HK-2 (cell line): ENCODE data around the gene PLCG1.
"Not testable (repeated sequence)": the region's sequence is repeated elsewhere in the genome, so short reads cannot be mapped to it uniquely, and the experiment has no call there.

Source experiments
- DNase-seq: peaks from one replicate; pipeline ENCODE4 v3.0.0-alpha.2; 2018; ENCODE audit not compliant: unreplicated experiment

Gene PLCG1

DNA sequence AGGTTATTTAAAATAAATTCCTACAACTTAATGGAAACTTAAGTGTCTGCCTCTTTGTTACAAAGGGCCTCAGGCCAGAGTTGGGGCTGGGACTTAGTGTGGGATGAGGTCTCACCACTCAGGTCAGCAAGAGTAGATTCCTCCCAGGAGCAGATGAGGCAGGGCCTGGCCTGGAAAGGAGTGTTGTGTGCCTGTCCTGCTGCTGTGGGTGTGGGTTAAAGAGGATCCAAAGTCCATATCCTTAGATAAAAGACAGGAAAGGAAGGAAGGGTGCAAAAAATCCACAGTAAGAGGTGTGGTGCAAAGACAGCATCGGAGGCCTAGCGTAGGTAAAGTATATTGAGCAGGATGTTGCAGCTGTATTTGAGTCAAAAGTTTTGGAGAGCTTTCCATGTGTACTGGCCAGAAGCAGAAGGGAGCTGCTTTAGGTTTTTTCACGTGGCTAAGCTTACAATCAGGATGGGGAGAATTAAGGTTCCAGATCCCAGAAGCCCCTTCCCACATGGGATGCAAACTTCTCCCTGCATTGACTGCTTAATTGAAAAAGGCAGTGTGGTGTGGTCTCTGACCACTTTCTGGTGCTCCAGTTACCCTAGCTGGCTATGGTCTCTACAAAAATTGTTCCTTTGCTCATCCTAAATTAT, 12.8 kb upstream of the PLCG1 start:
- no peak for DNase-seq

DNA sequence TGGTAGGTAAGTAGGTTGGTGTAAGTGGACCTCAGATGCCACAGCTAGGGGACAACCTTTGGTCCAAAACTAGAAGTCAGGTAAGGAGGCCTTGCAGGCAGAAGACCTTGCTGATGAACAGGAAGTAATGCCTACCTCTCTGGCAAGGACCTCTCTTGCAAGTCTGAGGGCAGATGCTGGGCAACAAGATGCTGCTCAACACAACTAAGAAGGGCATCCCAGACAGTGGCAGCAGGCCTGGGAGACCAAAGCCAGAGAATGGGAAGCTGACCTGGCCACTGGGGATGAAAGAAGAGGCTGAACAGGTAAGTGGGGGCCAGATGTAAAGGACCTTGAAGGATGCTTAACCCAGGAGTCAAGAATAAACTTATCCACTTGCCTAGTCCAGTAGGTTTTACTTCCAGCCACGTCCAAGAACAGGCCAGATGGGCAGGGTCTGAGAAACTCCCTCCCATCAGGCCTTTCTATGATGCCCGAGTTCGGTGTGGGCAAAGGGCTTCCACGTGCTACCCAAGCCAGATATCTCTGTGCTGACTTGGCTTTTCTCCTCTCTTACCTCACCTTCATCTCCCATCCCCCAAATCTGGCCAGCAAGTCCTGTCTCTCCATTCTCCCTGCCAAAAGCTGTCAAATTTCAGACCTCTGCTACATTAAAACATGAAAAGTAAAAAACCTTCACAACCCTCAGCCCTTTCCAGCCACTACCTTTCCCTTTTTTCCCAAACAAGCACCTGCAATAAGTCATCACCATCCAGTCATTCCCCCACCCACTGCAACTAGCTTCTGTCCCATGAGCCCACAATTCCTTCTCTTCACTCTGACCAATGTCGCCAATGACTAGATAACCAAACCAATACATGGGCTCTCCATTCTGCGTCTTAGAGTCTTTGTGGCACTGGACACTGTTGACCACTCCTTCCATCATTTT, 11.5 kb upstream of the PLCG1 start:
- DNase-seq: no peak

DNA sequence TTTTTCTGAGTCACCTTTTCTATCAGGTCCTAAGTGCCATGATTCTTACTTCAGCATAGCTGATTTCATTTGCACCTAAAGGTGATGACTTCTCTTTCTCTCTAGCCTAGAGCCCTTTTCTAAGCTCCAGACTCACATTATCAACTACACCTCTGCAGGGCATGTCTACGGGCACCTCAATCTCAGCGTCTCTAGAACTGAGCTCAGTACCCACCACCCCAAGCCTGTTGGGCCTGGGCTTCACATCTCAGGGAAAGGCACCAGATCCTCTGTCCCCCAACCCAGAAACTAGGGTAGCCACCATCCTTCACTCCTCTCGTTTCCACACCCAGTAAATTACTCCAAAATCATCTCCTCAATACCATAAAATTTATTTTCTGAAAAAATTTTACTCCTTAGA, 10.6 kb upstream of the PLCG1 start:
- no peak for DNase-seq

DNA sequence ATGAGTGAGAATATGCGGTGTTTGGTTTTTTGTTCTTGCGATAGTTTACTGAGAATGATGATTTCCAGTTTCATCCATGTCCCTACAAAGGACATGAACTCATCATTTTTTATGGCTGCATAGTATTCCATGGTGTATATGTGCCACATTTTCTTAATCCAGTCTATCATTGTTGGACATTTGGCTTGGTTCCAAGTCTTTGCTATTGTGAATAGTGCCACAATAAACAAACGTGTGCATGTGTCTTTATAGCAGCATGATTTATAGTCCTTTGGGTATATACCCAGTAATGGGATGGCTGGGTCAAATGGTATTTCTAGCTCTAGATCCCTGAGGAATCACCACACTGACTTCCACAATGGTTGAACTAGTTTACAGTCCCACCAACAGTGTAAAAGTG, 9.0 kb upstream of the PLCG1 start:
- DNase-seq: not testable (repeated sequence)

DNA sequence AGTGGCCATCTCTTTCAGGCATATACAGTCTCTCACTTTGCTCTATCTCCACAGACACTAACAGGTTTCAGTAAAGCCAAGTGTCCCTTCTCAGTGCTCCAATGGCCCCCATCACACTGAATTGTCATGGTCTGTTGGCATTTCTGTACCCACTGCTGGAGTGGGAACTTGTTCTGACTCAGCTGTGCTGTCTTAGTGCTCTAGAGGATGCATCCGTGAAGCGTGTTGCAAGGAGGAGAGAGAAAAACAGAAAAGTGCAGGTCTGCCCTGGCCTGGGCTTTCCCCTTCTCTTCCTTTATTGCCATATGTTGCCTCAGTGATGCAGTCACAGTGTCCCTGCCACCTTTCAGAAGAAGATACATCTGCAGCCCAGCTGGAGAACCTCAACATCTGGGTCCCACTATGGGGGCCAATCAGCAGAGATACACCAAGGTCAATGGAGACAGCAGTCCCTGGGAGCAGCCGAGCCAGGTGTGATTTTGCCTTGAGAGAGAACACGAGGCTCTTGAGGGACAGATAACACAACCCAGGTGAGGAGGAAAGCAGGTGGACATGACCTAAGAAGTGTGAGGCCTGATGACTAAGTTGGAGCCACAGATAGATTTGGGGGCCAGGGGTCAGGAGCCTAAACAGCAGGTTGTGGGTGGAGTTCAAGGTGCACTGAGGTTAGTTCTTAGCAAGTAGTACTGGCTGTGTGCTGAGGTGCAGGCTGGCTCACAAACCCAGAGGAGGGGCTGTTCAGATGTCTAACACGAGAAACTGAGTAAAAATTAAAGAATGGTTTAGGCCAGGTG, 5.6 kb upstream of the PLCG1 start:
- DNase-seq: no peak

DNA sequence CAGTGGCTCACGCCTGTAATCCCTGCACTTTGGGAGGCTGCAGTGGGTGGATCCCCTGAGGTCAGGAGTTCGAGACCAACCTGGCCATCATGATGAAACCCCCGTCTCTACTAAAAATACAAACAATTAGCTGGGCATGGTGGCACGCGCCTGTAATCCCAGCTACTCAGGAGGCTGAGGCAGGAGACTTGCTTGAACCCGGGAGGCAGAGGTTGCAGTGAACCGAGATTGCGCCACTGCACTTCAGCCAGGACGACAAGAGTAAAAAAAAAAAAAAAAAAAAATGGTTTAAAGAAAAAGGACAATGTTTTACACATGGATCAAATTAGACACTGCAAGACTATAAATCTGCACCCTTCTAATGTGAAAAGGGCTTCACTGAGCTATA, 5.0 kb upstream of the PLCG1 start:
- DNase-seq: not testable (repeated sequence)

DNA sequence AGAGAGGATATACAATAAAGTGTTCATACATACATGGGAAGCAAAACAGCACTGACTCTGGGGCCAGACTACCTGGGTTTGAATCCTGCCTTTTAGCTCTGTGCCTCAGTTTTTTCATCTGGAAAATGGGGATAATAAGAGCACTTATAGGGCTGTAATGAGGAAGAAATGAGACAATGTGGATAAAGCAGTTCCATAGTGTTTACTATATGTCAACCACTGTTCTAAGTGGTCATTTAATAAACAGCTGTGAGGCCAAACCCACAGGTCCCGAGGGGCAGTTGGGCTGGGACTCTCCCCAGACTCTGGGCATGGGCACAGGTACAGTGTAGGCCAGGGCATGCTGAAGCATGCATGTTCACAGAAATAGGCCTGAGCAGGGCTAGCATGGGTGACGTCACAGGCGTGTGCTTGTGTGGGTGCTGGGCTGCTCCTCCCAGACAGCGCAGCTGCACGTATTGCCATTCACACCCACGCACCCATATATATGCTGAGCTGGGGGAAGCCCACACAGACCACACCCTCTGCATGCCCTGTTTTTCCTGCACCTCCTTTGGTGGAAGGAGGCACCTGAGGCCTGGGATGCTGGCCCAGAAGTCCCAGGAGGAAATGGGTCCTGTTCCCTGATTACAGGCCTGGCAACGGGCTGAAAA, 3.5 kb upstream of the PLCG1 start:
- no peak for DNase-seq

DNA sequence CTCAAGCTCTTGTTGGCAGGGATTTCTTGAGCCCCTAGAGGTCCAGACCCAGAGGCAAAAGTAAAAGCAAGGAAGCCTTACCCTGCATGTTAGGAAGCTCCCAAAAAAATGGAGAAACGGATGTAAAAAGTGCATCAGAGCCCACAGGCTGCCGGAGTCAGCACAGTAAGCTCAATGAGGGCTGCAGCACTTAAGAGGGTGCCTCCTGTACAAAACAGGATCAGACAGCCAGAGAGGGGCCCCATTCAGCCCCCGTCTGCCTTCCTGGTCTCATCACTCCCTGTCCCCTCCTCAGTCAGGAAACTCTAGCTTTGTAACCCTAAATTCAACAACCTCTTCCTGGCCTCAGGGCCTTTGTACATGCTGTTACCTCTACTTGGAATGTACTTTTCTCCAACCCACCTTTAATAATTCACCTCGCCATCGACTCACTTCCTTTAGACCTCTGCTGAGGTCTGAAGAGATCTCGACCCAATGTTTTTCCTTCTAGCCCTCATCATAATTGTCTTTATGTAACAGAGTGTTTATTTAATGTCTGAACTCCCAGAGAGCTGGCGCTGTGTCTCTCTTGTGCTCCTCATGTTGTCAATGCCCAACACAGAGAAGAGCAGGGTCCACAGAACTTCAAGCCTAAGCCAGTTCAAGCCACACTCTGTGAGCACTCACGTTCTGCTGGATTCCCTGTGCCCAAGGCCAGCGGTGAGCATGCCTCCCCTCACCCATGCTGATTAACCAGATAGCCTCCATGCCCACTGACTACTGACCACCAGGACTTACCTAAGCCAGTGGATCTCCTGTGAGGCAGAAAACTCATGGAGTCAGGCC, 2.8 kb upstream of the PLCG1 start:
- DNase-seq: no peak

DNA sequence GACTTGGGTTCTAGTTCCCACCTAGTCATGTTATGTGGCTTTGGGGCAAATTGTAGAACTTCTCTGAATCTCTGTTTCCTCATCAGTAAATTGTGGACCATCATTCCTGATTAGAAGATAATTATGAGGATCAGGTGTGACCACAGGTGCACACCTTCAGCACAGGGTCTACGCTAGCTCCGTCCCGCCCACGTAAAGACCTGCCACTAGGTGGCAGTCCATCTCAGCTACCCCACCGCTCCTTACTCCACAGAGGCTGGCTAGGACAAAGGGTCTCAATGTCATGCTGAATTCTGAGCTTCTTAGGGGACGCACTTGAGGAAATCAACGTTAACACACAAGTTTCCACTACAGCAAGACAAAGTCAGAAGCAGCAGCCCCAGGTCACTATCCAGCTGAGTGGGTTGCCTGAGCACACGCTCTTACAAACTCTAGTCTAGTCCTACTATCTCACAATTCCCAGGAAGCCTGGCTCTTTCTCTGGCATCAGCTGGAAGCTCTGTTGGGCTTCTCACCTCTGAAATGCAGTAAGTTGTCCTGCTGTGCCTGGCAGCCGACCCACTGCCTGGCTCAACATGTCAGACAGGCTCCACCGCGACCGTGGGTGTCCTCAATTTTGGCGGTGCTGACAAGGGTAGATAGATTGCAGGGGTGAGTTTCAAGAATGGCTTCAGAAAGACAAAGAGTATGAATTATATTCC, 2.0 kb upstream of the PLCG1 start:
- peak; percentile 55 for DNase-seq

DNA sequence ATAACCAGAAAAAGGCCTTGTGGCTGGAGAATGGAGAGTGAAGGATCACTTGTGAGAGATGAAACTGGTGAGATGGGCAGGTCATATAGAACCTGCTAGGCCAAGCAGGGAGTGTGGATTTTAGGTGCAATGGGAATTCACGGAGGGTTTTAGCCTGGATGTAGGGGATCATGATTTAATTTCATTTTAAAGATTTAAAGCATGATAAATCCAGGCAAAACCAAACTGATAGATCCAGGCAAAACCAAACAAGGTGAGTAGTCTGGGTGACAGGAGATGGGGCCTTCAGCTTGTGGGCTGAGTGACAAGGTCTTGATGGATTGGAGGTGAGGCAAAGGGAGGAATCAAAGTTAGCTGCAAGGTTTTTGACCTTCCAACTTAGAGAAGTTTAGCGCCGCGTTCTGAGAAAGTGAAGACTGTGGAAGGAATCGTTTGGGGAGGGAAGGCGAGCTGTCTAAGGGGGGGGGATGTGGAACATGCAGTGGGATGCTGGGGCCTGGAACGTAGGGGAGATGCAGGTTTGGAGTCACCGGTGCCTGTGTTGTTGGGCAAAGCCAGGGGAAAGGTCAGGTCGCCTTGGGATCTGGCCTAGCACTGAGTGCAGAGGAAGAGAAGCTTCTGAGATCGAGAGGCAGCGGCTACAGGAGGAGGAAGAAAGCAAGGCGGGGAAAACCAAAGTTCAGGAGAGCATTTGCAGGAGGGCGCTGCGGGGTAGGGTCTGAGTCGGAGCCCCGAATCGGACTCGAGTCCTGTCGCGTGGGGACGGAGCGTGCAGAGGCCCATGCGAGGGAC, 1.3 kb upstream of the PLCG1 start:
- no peak for DNase-seq

DNA sequence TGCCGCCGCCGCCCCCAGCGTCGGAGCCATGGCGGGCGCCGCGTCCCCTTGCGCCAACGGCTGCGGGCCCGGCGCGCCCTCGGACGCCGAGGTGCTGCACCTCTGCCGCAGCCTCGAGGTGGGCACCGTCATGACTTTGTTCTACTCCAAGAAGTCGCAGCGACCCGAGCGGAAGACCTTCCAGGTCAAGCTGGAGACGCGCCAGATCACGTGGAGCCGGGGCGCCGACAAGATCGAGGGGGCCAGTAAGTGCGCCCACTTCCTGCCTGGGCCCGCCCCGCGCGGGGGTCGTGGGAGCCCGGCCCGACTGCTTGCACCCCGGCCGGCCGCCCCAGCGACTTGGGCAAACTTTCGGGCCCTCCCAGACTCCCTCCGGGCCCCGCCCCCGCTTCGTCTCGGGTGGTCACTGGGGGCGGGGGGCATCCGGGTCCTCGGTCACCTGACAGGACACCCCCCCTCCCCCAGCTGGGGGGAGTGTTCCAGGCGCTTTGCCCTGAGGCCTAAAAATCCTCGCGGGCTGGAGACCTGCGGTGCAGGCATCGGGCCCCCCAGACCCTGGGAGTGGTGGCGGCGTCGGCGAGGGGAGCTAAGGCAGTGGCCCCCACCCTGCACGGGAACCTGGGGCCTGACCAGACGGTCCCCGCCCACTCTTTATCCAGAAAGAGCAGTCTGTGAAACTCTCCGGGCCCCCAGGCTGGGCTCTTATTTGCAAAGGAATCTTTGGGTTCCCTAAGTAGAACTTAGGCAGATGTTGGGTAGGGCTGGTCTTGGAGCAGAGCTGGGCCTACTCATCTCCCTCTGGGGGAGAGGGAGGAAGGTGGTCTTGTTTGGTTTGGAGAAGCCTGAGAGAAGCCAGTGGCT, 501 bp downstream of the PLCG1 start:
- DNase-seq: no peak

DNA sequence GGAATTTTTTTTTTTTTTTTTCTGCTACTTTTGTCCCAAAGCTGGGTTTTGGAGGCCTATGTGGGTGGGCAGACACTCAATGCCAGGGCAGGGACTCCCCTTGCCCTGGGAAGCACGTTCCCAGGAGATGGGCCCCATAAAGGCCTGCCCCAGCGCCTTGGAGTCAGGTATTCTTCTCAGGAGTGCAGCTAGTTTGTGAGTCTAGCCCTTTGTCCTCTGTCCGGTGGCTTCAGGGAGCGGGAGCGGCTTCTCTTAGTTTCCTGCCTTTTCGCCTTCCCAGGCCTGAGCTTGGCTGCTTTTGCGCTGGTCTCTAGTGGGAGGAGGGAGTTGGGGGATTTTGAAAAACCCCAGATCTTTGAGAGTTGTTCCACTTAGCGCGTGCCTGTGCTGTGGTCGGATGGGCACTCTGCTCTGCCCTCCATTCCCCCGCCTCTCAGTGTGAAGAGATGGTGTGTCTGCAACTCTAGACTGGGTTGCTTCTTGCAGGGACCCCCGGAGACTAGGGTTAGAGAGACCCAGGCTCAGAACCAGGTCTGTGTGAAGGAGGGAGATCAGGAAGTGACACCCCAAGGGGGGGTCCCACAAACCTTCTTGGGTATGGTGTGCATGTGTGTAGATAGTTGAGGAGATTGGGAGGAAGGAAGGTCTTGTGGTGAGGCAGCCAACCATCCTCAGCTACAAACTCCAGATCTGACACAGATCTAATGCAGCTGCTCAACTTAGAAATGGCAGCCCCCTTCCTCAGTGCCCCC, 1.3 kb downstream of the PLCG1 start:
- no peak for DNase-seq

DNA sequence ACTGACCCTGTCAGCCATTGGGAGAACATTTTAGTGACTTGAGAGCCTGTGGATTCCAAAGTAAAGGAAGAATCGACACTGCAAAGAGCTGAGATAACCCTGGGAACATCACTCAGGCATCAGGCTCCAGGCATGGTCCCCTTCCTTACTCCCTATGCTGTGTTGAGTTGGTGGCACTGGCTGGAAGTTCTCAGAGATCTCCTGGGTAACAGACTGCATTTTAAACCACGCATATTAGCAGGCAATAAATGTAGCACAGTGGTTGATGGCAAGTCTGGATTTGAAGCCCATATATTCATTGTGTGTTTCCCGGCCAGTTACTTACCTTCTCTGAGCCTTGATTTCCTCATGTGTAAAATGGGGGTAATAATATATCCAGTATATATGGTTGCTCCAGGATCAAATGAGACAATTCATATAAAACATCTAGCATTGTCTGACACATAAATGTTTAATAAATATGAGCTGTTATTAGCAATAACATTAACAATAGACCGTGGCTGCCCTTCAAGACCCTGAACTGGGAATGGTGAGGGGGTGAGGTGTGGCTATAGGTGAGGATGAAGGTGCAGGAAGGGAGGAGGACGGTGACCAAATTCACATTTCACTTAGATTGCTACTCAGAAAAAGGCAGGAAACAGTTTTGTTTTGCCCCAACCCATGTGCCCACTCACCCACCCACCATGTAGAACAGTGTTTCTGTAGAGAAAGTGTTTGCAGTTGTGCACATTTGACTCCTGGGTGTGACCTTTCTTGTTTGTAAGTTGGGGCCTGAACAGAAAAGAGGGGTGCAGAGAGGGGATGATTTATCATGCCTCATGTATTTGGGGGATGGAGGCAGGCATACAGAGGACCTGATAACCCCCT, 2.1 kb downstream of the PLCG1 start:
- no peak for DNase-seq

DNA sequence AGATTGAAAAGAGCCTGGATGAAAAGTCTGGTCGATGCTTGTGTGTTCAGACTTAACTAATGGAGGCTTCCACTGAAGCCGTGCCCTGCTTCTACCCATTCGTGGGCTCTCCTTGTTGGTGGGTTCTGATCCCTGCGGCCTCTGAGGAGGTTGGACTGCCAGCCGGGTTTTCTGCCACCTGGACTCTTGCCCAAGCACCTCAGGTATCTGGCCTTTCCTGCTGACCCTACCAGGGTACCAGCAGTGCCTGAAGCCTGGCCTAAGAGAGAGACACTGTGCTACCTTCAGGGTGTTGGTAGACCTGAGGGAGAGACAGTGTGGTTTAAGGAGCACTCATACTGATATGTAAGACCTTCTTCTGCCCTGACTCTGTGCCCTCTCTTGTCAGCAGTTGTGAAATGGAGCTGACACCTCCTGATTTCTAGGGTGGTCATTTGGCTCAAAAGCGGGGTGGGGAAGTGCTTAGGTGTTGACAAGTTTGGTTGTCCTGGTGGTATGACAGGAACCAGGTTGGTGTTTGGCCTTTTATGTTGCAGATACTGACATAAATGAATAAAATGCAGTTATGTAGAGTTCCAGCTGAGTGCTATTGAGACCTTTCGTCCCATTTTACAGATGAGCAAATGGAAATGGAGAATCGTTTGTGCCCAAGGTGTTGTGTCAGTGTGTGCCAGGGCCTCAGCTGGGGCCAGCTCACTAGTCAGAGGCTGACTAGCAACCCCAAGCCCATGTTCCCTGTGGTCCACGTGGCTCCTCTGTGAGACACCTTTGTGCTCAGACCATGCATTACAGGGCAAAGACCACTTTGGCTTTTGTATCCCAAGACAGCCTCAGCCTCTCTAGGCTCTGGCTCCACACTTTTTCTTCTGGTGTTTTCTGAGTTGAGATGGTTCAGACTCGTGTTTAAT, 3.1 kb downstream of the PLCG1 start:
- no peak for DNase-seq

DNA sequence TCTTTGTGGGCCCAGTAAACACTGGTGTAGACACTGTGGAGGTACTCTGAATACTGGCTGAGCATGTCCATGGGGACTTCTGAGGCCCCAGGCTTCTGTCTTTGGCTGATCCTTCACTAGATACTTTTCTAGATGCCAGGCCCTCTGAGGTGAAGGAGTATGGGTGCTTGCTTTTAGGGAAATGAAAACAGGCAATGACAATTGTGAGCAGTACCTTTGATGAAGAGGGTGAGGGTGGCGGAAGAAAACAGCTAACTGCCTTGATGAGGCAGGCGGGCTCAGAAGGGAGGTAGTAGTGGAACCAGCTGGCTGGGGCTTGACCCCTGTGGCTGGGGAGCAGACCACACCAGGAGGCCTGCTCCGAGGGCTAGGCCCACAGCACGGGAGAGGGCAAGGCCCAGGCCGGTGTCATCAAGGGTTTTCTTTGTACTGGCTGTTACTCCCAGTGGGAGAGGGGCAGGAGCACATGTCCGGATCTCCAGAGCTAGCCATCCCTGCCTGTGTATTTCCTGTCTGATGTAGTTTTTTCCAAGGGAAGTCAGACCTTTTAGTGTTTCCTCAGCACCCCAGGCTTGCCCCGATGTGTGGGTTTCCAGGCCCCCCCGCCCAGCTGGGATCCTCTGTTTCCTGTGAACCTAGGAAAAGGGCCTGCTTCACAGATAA, 3.9 kb downstream of the PLCG1 start:
- no peak for DNase-seq
